BLaER1 treated with 17β-estradiol and CSF1 and Interleukin-3, amounts not matched to agents 10 nM and 100 nM (cell line): ENCODE measurements around the gene HSPB8.

Experiments
- H3K27ac ChIP-seq, 11 experiments: shearing (Covaris generic); formaldehyde crosslinking; 2 replicates each; pipeline ENCODE4 v1.8.1; 2022
- H3K27me3 ChIP-seq, 11 experiments: shearing (Covaris generic); formaldehyde crosslinking; 2 replicates each; pipeline ENCODE4 v1.8.1; 2022
- H3K36me3 ChIP-seq, 11 experiments: shearing (Covaris generic); formaldehyde crosslinking; 2 replicates each; pipeline ENCODE4 v1.8.1; 2022
- H3K4me1 ChIP-seq, 10 experiments: shearing (Covaris generic); formaldehyde crosslinking; 2 replicates each; pipeline ENCODE4 v1.8.1; 2022
- H3K4me2 ChIP-seq, 11 experiments: shearing (Covaris generic); formaldehyde crosslinking; 2 replicates each; pipeline ENCODE4 v1.8.1; 2022
- H3K4me3 ChIP-seq, 10 experiments: shearing (Covaris generic); formaldehyde crosslinking; 2 replicates each; pipeline ENCODE4 v1.8.1; 2022
- H3K9ac ChIP-seq, 11 experiments: shearing (Covaris generic); formaldehyde crosslinking; 2 replicates each; pipeline ENCODE4 v1.8.1; 2022
- H3K9me3 ChIP-seq, 11 experiments: shearing (Covaris generic); formaldehyde crosslinking; replicated peaks in 1 of 11; 2 replicates each; pipeline ENCODE4 v1.8.1; 2022
- H4K20me1 ChIP-seq, 11 experiments: shearing (Covaris generic); formaldehyde crosslinking; 2 replicates each; pipeline ENCODE4 v1.8.1; 2022
- Cebpa-rat ChIP-seq, 11 experiments: shearing (Covaris generic); IDR thresholded peaks; 2 replicates each; pipeline ENCODE4 v1.8.1; 2022

The HSPB8 gene

GRCh38 chr12:119177724-119178380, 879 bp upstream of the HSPB8 start:
- TF ChIP-seq Cebpa-rat (IDR thresholded peaks at IDR 0.05) = no peak
- Histone ChIP-seq H3K9ac (no peak overlapping the region), H3K27me3 (peaks cover 0 to 8% (median 0%) of the 10 kb centered on the region in 11 experiments; a peak in 3 of 22 replicates), H3K36me3 (no peaks in the 10 kb centered on the region), H3K27ac (no peak overlapping the region), H3K4me1 (peaks cover 7 to 11% (median 9%) of the 10 kb centered on the region in 10 experiments), H4K20me1 (0 out of 22 replicates have a peak, but pooled peaks cover 0 to 7% (median 0%) of the 10 kb centered on the region in 11 experiments), H3K9me3 (no peaks in the 10 kb centered on the region), H3K4me3 (no peak overlapping the region), H3K4me2 (peak overlapping the region in 9 of 11 experiments; percentile 46 to 71 (median 62); a peak in 13 of 22 replicates)

DNA sequence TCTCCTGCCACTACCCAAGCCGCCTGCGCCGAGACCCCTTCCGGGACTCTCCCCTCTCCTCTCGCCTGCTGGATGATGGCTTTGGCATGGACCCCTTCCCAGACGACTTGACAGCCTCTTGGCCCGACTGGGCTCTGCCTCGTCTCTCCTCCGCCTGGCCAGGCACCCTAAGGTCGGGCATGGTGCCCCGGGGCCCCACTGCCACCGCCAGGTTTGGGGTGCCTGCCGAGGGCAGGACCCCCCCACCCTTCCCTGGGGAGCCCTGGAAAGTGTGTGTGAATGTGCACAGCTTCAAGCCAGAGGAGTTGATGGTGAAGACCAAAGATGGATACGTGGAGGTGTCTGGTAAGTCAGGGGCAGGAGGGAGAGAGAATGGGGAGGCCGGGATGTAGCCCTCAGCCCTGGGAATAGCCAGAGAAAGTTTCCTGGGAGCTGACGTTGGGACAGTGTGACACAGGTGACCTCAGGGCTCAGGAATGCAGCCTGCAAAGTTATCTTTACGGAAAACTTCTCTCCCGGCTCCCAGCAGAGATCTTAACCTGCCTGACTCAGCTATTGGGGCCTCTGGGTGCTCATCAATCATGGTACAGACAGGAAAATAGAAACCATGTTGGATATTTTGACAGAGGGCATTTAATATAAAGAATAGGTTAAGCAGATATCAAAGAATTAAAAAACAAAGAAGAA, 747 bp downstream of the HSPB8 start:
- no peak overlapping the region for H3K27ac ChIP-seq
- no peak overlapping the region for H3K4me3 ChIP-seq
- H3K9me3 ChIP-seq = no peaks in the 10 kb centered on the region
- peaks cover 7 to 16% (median 11%) of the 10 kb centered on the region in 10 experiments for H3K4me1 ChIP-seq
- 0 out of 22 replicates have a peak, but pooled peaks cover 0 to 7% (median 0%) of the 10 kb centered on the region in 11 experiments for H4K20me1 ChIP-seq
- H3K27me3 ChIP-seq = peaks cover 0 to 8% (median 0%) of the 10 kb centered on the region in 11 experiments; a peak in 3 of 22 replicates
- no peak for TF ChIP-seq Cebpa-rat (IDR thresholded peaks at IDR 0.05)
- no peaks in the 10 kb centered on the region for H3K36me3 ChIP-seq
- peak overlapping the region in 1 of 11 experiments; percentile 63; a peak in 2 of 22 replicates for H3K4me2 ChIP-seq
- H3K9ac ChIP-seq = no peak overlapping the region

DNA sequence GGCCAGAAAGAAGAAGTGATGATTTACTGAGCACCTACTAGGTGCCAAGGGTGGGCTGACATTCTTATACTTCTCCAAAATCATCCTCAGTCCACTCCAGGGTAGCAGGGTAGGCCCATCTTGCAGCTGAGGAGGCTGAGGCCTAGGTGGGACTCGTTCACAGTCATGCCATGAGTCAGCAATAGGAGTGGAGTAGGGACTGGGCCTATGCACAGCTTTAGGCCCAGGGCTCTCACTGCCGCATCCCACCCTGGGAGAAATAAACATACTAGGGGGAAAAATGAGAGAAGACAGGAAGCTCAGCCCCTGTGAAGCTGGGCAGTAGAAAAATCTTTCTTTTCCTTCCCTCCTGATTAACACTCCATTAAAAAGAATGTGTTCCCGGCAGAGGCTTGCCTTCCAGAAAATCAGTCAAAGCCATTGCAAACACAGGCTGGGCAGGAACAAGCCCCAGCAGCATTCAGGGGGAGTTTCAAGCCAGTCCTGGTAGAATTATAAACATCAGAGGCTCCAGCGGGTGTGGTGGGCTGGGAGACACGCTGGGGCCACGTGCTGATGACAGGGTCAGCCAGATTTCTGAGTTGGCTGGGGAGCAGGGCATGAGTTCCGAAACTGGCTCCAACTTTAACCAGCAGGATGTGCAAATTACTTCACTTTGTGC, 1.8 kb downstream of the HSPB8 start:
- H3K4me1 ChIP-seq = peaks cover 7 to 16% (median 11%) of the 10 kb centered on the region in 10 experiments
- no peaks in the 10 kb centered on the region for H3K36me3 ChIP-seq
- no peak overlapping the region for H3K27ac ChIP-seq
- H3K9me3 ChIP-seq = no peaks in the 10 kb centered on the region
- H3K27me3 ChIP-seq = peaks cover 0 to 8% (median 0%) of the 10 kb centered on the region in 11 experiments; a peak in 3 of 22 replicates
- 0 out of 22 replicates have a peak, but pooled peaks cover 0 to 7% (median 0%) of the 10 kb centered on the region in 11 experiments for H4K20me1 ChIP-seq
- no peak for TF ChIP-seq Cebpa-rat (IDR thresholded peaks at IDR 0.05)
- H3K4me2 ChIP-seq = 0 out of 22 replicates have a peak overlapping the region, but pooled peaks of 1 of the 11 experiments have one; percentile 7
- H3K9ac ChIP-seq = no peak overlapping the region
- H3K4me3 ChIP-seq = no peak overlapping the region

DNA sequence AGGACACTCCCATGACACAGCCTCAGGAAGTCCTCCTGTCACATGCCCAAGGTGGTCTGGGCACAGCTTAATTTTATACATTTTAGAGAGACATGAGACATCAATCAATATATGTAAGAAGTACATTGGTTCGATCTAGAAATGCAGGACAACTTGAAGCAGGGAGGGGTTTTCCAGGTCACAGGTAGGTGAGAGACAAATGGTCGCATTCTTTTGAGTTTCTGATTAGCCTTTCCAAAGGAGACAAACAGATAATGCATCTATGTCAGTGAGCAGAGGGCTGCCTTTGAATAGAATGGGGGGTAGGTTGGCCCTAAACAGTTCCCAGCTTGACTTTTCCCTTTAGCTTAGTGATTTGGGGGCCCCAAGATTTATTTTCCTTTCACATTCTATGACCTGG, 2.5 kb downstream of the HSPB8 start:
- H3K9ac ChIP-seq = no peak overlapping the region
- no peak overlapping the region for H3K27ac ChIP-seq
- no peaks in the 10 kb centered on the region for H3K36me3 ChIP-seq
- H3K4me1 ChIP-seq = peaks cover 7 to 16% (median 11%) of the 10 kb centered on the region in 10 experiments
- TF ChIP-seq Cebpa-rat (IDR thresholded peaks at IDR 0.05) = no peak
- peaks cover 0 to 8% (median 0%) of the 10 kb centered on the region in 11 experiments; a peak in 3 of 22 replicates for H3K27me3 ChIP-seq
- H3K4me3 ChIP-seq = no peak overlapping the region
- H3K4me2 ChIP-seq = no peak overlapping the region
- 0 out of 22 replicates have a peak, but pooled peaks cover 0 to 7% (median 0%) of the 10 kb centered on the region in 11 experiments for H4K20me1 ChIP-seq
- no peaks in the 10 kb centered on the region for H3K9me3 ChIP-seq

DNA sequence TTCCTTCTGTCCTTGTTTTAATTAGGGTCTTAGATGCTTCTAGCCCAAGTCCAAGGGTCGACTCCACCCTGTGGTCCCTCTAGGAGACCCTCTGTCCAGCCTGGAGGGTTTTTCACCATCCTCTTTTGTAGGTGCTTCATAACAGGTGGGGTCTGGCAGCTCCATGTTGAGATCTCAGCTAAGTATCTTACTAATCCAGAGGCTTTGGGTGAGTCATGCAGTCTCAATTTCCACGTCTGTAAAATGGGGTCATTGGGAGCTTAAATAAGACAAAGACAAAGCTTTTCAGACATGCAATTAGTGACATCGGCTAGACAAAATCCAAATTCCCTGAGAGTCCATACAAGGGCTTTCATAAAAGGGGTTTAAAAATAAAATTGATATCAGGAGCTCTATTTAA, 3.2 kb downstream of the HSPB8 start:
- Histone ChIP-seq H3K4me2 (peak overlapping the region in 1 of 11 experiments; percentile 34; a peak in 1 of 22 replicates), H3K27ac (no peak overlapping the region), H3K4me3 (no peak overlapping the region), H3K4me1 (peaks cover 7 to 16% (median 11%) of the 10 kb centered on the region in 10 experiments), H3K36me3 (no peaks in the 10 kb centered on the region), H3K27me3 (peaks cover 0 to 8% (median 0%) of the 10 kb centered on the region in 11 experiments; a peak in 3 of 22 replicates), H3K9me3 (no peaks in the 10 kb centered on the region), H4K20me1 (0 out of 22 replicates have a peak, but pooled peaks cover 0 to 7% (median 0%) of the 10 kb centered on the region in 11 experiments), H3K9ac (no peak overlapping the region)
- TF ChIP-seq Cebpa-rat (IDR thresholded peaks at IDR 0.05) = no peak

- Histone ChIP-seq H3K4me3 (no peak overlapping the region), H3K27me3 (peaks cover 0 to 8% (median 0%) of the 10 kb centered on the region in 11 experiments; a peak in 3 of 22 replicates), H3K27ac (peak overlapping the region in 1 of 11 experiments; percentile 3; a peak in 1 of 22 replicates), H3K4me1 (peaks cover 7 to 16% (median 11%) of the 10 kb centered on the region in 10 experiments), H3K9ac (no peak overlapping the region), H4K20me1 (0 out of 22 replicates have a peak, but pooled peaks cover 0 to 7% (median 0%) of the 10 kb centered on the region in 11 experiments), H3K9me3 (no peaks in the 10 kb centered on the region), H3K36me3 (no peaks in the 10 kb centered on the region), H3K4me2 (peak overlapping the region in 2 of 11 experiments; percentile 34 to 42; a peak in 4 of 22 replicates)
- TF ChIP-seq Cebpa-rat (IDR thresholded peaks at IDR 0.05) = no peak
These were observed 4.2 kb downstream of the HSPB8 start for GRCh38 chr12:119182701-119183493.

DNA sequence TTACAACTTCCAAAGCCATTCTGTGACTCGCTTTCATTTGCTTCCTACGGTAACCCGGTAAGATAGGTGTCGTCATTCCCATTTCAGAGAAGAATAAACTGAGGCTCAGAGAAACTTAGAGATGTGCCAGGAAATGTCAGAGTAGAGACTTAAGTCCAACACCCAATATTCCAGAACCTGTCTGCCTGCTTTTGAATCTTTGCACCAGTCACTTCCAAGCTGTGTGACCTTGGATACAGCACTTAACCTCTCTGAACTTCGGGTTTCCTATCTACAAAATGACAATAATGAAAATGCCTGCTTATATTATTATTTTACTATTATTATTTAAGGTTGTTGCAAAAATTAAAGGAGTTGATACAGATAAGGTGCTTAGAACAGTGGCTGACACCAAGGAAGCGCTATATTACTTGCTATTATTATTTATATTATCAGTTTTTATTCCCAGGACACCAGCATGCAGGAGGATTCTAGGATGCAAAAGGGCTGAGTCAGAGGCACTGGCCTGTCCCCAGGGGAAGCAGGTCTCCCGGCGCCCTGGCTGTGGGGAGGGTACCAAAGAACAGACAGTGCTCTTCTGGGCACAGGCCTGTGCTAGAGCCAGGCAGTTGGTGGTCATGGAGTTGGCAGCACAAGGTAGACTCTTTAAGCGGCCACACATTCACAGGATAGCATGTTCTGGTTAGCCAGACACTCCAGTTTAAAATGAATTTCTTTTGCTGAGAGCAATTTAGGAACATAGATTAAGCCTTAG, 5.4 kb downstream of the HSPB8 start:
- H3K4me1 ChIP-seq = peaks cover 0 to 23% (median 0%) of the 10 kb centered on the region in 10 experiments; a peak in 4 of 20 replicates
- no peaks in the 10 kb centered on the region for H3K36me3 ChIP-seq
- no peak overlapping the region for H3K9ac ChIP-seq
- H3K27me3 ChIP-seq = peaks cover 0 to 1% (median 0%) of the 10 kb centered on the region in 11 experiments; a peak in 1 of 22 replicates
- no peak overlapping the region; a peak in 1 of 22 replicates for H3K27ac ChIP-seq
- no peaks in the 10 kb centered on the region for H4K20me1 ChIP-seq
- H3K4me2 ChIP-seq = no peak overlapping the region
- H3K9me3 ChIP-seq = no peaks in the 10 kb centered on the region
- no peak for TF ChIP-seq Cebpa-rat (IDR thresholded peaks at IDR 0.05)
- H3K4me3 ChIP-seq = no peak overlapping the region
